Left lobe of liver (tissue), 2 donors: ENCODE results near the gene SERINC5. TPM values are rescaled to one million over a fixed set of nuclear protein-coding genes. Genes with fewer than 3 reads are reported as not detected.
A peak's percentile ranks its signal among the peaks of the same experiment; 100 is the strongest.
"Not testable (repeated sequence)": the region's sequence is repeated elsewhere in the genome, so short reads cannot be mapped to it uniquely, and the experiment has no call there.

Experiments used
- ATAC-seq: fragments of 200-7000 bp; cut with Tn5 transposase; one replicate; pipeline ENCODE4 v1.9.1; 2020; ENCODE audit warnings: mild to moderate bottlenecking, moderate library complexity
- DNase-seq: peaks from one replicate; pipeline ENCODE4 v3.0.0-alpha.2; 2020; ENCODE audit warnings: low spot score
- total RNA-seq: library from RNA; stranded (reverse); gene quantifications from one replicate; pipeline ENCODE4 v1.2.1, GENCODE V29; 2021
- donor health status: DM: no; HTN: no; CAD: no; lungs with moderate emphysema.
- donor health status: DM: no; HTN: yes; CAD: no.

Gene SERINC5
- total RNA-seq, 1 donor from 2014 or later, result 54.6 TPM

DNA sequence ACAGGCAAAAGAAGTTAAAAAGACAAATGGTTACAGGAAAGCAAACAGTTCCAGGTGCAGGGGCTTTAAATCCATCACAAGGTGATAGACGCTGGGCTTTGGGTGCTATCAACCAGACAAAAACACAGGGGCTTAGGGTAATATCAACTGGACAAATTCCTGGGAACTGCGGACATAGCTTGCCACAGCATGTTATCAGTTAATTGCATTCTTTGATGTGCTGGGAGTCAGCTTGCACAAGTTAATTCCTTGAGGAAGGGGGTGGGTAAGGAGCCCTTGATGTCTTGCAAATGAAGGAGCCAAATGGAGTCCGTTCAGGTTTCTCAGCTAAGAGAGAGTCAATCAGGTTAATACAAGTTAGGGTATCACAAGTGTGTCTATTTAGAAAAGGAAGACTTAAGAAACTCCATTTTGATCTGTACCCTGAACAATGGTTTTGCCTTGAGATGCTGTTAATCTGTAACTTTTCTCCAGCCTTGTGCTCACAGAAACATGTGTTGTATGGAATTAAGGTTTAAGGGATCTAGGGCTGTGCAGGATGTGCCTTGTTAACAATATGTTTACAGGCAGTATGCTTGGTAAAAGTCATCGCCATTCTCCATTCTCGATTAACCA, 144.4 kb downstream of the SERINC5 start:
- DNase-seq, ATAC-seq: not testable (repeated sequence)

DNA sequence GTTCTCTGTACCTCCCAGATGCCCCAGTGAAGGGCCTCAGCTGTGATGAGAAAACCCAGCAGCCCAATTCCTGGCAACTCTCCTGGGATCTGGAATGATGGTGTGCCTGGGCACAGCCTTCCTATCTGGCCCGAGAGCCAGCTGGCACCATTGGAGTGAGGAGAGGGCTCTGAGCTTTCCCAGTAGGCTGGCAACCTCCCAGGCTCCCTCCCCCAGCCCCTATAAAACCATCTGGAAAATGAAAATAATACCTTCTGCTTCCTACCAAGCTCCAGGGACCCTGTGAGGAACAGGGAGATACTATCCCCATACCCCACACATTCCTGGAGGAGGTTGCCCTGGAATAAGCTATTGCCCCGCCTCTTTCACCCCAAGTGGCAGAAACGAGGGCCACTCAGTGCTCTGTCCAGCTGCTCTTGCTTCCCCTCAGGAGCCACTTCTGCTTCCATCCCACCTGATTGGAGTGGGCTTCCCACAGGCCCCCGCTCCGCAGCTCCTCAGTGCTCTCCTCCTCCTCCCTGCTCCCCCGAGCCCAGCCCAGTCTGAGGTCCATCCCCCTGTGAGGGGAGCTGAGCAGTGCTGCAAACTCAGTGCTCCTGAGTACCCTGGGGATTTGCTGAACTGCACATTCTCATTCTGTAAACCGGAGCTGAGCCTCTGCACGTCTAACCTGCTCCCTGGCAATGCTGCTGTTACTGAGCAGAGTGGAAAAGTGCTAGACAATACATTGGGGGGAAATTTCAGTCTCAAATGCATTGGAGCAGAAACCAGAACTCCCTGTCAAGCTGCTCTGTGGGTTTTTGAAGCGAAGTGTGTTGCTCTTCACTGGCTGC, 146.0 kb downstream of the SERINC5 start:
- DNase-seq (no peak), ATAC-seq (no peak)

DNA sequence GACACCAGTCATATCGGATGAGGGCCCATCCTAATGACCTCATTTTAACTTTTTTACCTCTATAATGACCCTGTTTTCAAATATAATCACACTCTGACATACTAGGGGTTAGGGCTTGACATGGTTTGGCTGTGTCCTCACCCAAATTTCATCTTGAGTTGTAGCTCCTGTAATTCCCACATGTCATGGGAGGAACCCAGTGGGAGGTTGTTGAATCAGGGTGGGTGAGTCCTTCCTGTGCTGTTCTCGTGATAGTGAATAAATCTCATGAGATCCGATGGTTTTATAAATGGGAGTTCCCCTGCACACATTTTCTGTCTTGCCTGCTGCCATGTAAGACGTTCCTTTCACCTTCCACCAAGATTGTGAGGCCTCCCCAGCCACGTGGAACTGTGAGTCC, 148.9 kb downstream of the SERINC5 start:
- DNase-seq, result no peak
- ATAC-seq, result no peak

DNA sequence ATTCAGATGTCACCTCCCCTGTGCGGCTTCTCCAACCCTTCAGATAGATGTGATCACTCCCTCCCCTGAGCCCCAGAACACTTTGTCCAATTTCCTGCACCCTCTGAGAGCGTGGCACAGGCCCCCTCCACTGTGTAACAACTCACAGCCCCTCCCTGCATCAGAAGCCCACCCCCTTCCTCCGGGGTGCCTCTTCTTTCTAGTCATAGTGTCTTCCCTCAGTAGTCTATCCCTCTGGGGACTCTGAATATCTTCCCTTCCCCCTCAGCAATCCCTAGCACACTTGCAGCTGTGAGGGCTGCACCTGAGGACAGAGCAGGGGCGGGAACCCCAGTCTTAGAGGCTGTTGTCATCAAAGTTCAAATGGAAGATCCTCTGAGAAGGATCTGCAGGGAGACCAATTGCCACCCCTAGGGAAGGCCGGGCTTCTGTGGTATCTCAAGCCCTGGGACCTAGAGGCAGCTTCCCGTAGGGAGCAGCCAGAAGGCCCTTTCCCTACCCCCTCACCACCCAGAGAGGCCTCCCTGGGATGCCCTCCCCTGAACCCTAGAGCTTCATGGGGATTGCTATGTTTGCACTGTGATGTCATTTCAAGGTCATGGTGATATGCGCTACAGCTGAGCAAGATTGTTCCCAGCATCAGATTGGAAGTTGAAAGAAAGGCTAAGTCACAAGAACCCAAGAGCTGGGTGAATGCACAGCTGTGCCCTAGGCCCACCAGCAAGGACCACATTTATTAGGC, 150.0 kb downstream of the SERINC5 start:
- DNase-seq (no peak), ATAC-seq (peak; percentile 46)

DNA sequence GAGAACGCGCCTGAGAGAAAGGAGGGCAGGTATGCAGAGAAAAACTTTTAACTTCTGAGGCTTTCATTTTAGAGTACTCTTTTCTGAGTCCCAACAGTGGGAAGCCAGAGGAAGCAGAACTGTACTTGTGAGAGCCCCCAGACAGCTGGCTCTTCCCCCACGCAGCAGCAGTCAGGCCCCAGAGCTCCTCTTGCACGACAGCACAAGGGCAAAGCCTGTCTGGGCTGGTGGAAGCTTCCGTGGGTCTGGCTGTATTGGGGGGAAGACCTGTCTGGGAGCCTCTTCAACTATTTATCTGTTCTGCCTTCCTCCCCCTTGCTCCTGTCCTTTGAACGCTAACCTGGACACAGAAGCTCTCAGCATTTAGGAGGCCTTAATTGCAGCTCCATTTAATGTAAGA, 152.5 kb downstream of the SERINC5 start:
- ATAC-seq (no peak), DNase-seq (no peak)

DNA sequence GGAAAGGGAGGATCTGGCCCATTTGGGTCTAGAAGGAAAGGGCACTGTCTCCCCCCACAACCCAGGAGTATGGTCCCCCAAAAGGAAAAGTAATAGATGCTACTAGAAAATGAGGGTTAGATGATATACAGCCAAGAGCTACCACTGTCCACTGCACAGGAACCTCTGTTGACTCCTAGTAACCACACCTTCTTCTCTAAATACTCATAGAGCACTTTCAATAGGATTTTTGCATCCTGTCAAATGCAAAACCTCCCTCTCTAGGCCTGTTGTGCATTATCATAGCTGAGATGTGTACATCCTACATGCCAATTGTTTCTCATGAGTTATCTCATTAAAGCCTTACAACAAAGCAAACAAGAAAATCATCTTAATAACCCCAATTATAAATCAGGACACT, 153.9 kb downstream of the SERINC5 start:
- ATAC-seq, result no peak

DNA sequence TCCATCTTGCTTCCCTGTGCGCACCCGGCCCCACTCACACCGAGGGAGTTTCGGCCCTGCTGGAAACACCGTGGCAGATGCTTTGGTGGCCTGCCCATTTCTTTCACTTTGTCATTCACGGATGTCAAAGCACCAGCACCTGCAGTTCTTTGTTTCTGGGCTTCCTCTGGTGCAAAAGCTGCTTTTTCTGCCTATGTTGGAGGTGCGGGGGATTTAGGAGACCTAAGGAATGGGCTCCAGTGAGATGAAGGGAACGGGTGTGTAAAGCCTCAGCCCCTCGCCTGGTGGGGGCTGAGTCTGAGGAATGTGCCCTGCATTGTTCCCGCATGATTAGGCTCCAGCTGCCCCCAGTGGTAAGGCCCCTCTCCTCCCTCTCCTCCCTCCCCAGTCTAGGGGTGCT, 158.4 kb downstream of the SERINC5 start:
- ATAC-seq, result no peak
- DNase-seq, result no peak

More for the DNA sequence above, 153.9 kb downstream of the SERINC5 start:
- DNase-seq, result no peak

DNA sequence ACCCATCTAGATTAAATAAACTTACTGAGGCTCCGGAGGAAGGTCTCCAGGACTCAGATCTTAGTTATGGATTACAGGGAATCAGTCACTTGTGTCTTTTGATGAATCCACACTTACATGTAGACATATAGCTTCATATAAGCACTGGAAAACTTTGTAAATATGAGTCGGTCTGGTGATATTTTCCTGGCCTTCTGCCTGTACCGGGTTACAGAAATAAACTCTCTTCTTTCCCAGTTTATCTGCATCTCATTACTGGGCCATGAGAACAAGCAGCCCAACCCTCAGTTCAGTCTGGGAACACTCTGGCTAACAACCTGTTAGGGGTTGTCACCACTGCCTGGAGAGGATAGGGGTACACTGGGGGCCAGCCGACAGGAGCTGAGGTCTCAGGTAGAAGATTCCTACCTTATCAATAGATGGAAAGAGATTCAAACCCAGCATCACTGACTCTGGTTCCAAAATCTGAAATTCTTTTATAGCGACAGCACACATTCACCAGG, 161.6 kb downstream of the SERINC5 start:
- no peak for DNase-seq
- no peak for ATAC-seq

DNA sequence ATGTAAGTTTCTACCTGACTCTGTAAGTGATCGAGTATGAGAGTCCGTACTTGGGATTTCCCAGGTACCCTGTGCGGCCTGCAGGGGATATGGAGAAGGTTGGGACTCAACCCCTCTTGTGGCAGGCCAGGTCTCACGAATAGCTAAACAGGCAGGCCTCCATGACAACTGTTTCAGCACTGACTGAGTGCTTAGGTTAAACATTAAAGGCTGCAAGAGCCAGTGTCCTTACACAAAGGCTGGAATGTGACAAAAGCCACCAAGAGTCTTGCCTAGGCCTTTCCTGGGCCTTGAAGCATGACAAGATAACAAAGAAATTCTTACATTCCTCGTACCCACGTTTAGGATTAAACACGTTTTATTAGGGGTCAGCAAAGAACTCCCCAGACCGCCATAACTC, 162.1 kb downstream of the SERINC5 start:
- DNase-seq, result no peak
- peak; percentile 67 for ATAC-seq

DNA sequence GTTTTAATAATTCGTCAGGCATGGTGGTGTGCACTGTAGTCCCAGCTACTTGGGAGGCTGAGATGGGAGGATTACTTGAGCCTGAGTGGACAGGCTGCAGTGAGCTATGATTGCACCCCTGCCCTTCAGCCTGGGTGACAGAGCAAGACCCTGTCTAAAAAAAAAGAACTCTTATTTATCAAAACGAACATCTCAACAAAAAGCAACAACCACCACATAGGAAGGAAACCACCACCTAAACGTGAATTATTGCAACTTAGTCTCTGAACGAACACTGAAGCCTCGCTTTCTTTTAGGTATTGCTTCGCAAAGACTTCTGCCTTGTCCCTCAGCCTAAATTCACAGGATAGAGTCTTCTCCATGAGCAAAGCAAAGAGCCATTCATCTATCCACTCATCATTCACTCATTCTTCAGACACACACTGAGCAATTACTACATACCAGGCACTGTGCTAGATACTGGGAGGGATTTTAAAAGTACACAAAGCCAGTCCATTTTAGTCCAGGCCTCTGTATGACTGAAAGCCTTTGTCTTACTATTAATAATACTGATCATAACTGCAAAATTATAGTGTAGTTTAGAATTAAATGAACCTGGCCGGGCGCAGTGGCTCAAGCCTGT, 163.3 kb downstream of the SERINC5 start:
- ATAC-seq, result no peak

DNA sequence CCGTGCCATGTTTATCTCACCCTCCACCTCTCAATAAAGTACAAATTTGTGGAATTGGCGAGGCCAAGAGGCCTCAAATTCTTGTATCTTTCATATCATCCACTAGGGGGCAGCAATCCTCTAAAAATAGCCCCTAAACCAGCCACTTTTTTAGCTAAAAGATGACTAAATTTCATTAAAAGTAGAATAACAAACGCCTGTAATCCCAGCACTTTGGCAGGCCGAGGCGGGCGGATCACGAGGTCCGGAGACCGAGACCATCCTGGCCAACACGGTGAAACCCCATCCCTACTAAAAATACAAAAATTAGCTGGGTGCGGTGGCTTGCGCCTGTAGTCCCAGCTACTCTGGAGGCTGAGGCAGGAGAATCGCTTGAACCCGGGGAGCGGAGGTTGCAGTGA, 164.1 kb downstream of the SERINC5 start:
- ATAC-seq, result peak; percentile 82
- not testable (repeated sequence) for DNase-seq

More for the DNA sequence above, 163.3 kb downstream of the SERINC5 start:
- no peak for DNase-seq

DNA sequence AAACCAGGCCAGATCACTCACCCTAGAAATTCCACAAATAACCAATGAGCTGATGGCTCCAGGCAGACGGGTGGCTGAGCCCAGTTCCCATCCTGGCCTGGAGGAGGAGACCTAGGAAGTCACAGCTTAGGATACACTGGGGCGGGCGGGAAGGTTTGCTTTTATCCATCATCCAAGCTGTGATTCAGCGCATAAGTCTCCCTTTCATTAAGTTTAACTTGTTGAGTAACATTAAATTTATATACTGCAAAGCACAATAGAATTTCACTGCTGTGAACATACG, 165.0 kb downstream of the SERINC5 start:
- ATAC-seq, result no peak
- no peak for DNase-seq

DNA sequence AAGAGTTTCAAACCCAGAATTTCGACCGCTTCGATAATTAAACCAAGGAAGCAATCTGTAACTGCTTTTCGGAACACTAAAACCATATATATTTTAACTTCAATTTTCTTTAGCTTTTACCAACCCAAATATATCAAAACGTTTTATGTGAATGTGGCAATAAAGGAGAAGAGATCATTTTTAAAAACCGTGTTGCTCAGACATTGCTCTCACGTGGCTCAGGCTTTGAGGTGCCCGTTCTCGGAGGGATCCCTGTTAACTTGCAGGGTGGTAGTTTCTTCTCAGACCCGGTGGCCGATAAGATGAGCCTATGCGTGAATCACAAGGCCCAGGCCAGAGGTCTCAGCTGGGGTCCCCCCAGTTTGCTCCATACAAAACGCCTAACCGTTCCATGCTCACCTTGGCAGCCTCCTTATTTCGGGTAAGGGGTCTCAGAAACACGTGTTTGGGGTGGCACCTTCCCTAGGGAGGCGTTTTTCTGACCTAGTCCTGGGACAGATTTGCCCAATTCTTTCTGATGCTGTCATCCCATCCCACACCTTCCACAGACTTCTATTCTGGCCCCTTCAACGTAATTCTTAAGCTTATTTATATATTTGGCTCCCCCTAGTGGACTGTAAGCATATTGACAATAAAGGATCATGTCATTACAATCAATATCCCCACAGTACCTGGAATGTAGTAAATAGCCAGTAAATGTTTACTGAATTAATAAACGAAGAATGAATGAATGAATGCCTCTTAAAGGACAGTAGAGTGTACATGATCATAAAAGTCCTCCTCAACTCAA, 172.6 kb downstream of the SERINC5 start:
- ATAC-seq (peak; percentile 92), DNase-seq (no peak)

DNA sequence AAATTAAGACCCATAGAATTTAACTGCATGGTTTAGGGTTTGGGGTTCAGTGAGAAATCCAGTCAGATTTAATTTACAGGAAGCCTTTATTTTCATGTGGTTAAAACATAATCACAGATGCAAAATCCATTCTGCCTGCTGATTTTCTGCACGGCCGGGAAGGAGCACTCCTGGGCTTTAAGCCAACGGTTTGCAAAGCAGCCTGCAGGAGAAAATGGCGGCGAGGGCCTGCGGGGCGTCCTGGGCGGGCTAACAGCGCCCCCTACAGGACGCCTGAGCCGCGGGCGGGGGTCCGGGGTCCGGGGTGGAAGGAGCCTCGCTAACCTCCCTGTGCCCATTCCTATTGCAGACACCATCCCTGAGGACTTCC, 173.1 kb downstream of the SERINC5 start:
- DNase-seq, result no peak
- peak; percentile 58 for ATAC-seq

DNA sequence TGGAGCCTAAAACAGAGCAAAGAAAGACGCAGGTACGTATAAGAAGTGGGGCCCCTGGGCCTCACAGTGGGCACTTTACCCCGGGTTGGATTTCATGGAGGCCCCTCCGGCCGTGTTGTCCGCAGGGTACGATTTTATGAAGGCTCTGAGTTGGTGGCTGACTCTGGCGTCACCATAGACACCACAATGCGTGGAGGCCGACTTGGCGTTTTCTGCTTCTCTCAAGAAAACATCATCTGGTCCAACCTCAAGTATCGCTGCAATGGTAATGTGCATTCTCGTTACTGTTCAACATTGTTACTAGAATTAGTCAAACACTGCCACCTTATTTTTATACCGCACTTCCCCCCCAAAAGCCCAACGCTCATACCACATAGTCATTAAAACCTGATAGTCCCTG, 173.6 kb downstream of the SERINC5 start:
- DNase-seq, result no peak
- ATAC-seq, result no peak

DNA sequence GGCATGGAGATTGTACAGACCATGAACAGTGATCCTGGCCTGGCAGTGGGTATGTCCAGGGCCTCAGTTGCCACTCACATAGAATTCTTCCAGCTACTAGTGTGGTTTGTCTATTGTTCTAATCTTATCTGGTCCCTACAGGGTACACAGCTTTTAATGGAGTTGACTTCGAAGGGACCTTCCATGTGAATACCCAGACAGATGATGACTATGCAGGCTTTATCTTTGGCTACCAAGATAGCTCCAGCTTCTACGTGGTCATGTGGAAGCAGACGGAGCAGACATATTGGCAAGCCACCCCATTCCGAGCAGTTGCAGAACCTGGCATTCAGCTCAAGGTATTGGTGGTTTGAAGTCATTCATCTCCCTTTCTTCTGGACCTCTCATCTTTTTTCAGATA, 176.9 kb downstream of the SERINC5 start:
- DNase-seq, result no peak
- no peak for ATAC-seq

DNA sequence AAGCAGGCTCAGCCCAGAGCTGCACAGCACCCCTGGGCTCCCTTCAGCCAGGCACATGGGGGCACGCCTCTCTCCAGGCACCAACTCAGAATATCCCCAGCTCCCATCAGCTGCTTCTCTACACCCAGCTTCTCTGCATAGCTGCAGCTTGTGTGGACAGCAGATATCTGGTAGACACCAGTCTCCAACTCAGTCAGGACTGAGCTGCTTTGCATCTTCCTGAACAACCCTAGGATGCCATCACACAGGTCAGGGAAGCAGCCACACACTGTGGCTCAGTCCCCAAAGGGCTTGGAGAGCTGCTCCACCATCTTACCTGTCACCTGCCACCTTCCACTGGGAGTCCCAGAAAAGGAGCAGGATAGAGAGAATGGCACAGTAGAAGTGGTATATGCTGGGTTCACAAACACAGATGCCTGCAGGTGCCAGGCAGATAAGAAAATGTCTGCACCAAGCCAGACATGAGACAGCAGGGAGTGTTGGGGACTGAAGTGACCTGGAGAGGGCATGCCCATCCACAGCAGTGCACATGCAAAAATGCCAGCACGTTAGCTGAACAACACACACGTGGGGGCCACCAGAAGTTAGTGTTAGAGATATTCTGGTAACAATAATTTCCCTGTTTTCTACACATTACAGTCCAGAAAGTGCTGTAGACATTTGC, 178.7 kb downstream of the SERINC5 start:
- ATAC-seq, result no peak
- DNase-seq, result no peak

DNA sequence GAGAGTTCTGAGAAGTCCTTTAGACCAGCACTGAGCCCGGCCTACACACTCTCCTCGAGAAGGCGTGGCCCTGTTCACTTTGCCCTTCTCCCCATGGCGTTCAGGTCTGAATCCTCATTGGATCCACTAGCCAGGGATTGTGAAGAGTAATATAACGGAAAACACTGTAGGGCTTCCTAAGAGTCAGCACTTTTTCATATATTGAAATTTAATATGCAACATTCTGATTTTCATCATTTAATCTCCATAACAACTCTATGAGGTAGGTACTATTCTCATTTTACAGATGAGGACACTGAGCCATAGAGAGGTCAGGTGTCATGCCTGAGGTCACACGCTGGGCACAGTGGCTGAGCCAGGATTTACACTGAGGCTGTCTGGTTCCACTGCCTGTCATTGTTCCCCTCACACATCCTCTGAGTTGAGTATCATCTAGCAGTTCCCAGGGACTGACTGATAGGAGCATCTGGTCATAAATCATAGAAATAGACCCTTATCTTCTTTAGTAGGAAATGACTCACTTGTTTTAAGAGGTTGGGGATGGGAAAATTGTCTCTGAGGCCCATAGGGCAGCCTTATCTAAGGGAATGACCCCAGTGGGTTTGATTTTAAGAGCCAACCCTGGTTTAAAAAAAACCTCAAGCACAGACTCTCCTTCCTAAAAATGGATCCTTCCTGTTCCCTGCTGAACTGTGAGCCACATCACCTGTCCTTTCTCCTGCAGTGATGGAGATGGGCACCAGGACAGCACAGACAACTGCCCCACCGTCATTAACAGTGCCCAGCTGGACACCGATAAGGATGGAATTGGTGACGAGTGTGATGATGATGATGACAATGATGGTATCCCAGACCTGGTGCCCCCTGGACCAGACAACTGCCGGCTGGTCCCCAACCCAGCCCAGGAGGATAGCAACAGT, 179.5 kb downstream of the SERINC5 start:
- ATAC-seq (no peak), DNase-seq (no peak)
